ENCODE data around the gene ACOXL. TPM values are rescaled to one million over a fixed set of nuclear protein-coding genes. Genes with fewer than 3 reads are reported as not detected.
"Not testable (repeated sequence)": the region's sequence is repeated elsewhere in the genome, so short reads cannot be mapped to it uniquely, and the experiment has no call there.

ACOXL gene
- total and polyA plus RNA-seq, 10 of the 15 experiments (the other 5 are each of a cell fraction or from before 2014, with no cell fraction given): 0.05 to 1.3 (median 0.71) TPM

- in situ Hi-C loops (cut with MboI); POLR2A ChIA-PET; H3K79me2 ChIP-seq (ENCODE audit: control insufficient read depth, insufficient read depth, low read length); ATAC-seq; BruUV-seq (replicated peaks); H3K36me3 ChIP-seq (ENCODE audit: control insufficient read depth in 2 of 2, insufficient read depth in 2 of 2, low read length in 1 of 2); H3K27ac ChIP-seq (ENCODE audit: control insufficient read depth, insufficient read depth); H3K4me3 ChIP-seq; H4K20me1 ChIP-seq (ENCODE audit: control insufficient read depth, insufficient read depth); intact Hi-C loops (cut with micrococcal nuclease; ENCODE audit: unreplicated experiment); CTCF ChIA-PET; H2AFZ ChIP-seq (ENCODE audit: control insufficient read depth, low read depth, low read length); DNase-seq (ENCODE audit: low read depth, low spot score); H3K9ac ChIP-seq (ENCODE audit: control insufficient read depth, insufficient read depth, low read length); FAIRE-seq; SMC1A ChIA-PET (ENCODE audit: uncharacterized antibody, unreplicated experiment); RAD21 ChIA-PET (ENCODE audit: unreplicated experiment); H3K27me3 ChIP-seq (replicated peaks in 1 of 2; ENCODE audit: control insufficient read depth in 2 of 2, insufficient read depth in 2 of 2, low read length in 1 of 2); H3K4me2 ChIP-seq (ENCODE audit: control insufficient read depth, insufficient read depth): not testable (repeated sequence)
- Histone ChIP-seq H3K4me1 (ENCODE audit: control insufficient read depth, insufficient read depth, low read length) (peaks cover 11% of the 10 kb centered on the region), H3K9me3 (replicated peaks; ENCODE audit: control insufficient read depth, insufficient read depth, low read length) (peaks cover 13% of the 10 kb centered on the region; the same call in 2 of the 3 replicates)
- 81% methylated on average over 6 of the region's 6 CpGs for whole genome bisulfite sequencing (ENCODE audit: insufficient coverage, insufficient replicate concordance, low lambda C conversion rate, missing lambda C conversion rate)
These were observed 312.9 kb downstream of the ACOXL start for GRCh38 chr2:111045236-111045635.

GRCh38 chr2:111045771-111046444 is 313.5 kb downstream of the ACOXL start:
- Histone ChIP-seq H3K4me3 (no peak overlapping the region), H3K27me3 (replicated peaks in 1 of 2; ENCODE audit: control insufficient read depth in 2 of 2, insufficient read depth in 2 of 2, low read length in 1 of 2) (no peaks in the 10 kb centered on the region; a peak in 4 of 4 replicates), H3K27ac (ENCODE audit: control insufficient read depth, insufficient read depth) (no peak overlapping the region), H3K79me2 (ENCODE audit: control insufficient read depth, insufficient read depth, low read length) (no peaks in the 10 kb centered on the region), H3K9me3 (replicated peaks; ENCODE audit: control insufficient read depth, insufficient read depth, low read length) (peaks cover 13% of the 10 kb centered on the region; the same call in 2 of the 3 replicates), H4K20me1 (ENCODE audit: control insufficient read depth, insufficient read depth) (no peaks in the 10 kb centered on the region), H3K36me3 (ENCODE audit: control insufficient read depth in 2 of 2, insufficient read depth in 2 of 2, low read length in 1 of 2) (no peaks in the 10 kb centered on the region), H3K4me2 (ENCODE audit: control insufficient read depth, insufficient read depth) (no peak overlapping the region), H3K9ac (ENCODE audit: control insufficient read depth, insufficient read depth, low read length) (no peak overlapping the region), H2AFZ (ENCODE audit: control insufficient read depth, low read depth, low read length) (no peak overlapping the region), H3K4me1 (ENCODE audit: control insufficient read depth, insufficient read depth, low read length) (peaks cover 17% of the 10 kb centered on the region)
- no TSS peak for BruUV-seq (replicated peaks)
- FAIRE-seq (no peak), DNase-seq (ENCODE audit: low read depth, low spot score) (no peak), ATAC-seq (no peak)
- intact Hi-C loops (cut with micrococcal nuclease; ENCODE audit: unreplicated experiment) (no loop called here), in situ Hi-C loops (cut with MboI) (no loop called here)
- CTCF ChIA-PET: no interaction called here
- POLR2A ChIA-PET: no interaction called here
- WGBS (ENCODE audit: insufficient coverage, insufficient replicate concordance, low lambda C conversion rate, missing lambda C conversion rate): 51% methylated on average over 9 of the region's 9 CpGs
- RAD21 ChIA-PET (ENCODE audit: unreplicated experiment): no interaction called here
- SMC1A ChIA-PET (ENCODE audit: uncharacterized antibody, unreplicated experiment): no interaction called here
- TF ChIP-seq ZBTB11 (CRISPR knock-in tag; IDR thresholded peaks at IDR 0.05) (no peak), ZZZ3 (IDR thresholded peaks at IDR 0.05; ENCODE audit: control insufficient read depth, insufficient read length, low read depth) (no peak), RAD21 (IDR thresholded peaks at IDR 0.05; ENCODE audit: insufficient read depth, low read depth, low read length) (no peak), EZH2 (IDR thresholded peaks at IDR 0.05; ENCODE audit: borderline replicate concordance, control insufficient read depth, low read depth, low read length) (no peak), ZBED1 (IDR thresholded peaks at IDR 0.05; ENCODE audit: borderline replicate concordance) (no peak), LARP7 (IDR thresholded peaks at IDR 0.05) (no peak), YY1 (IDR thresholded peaks at IDR 0.05; ENCODE audit: low read depth, low read length) (no peak), CREM (IDR thresholded peaks at IDR 0.05; ENCODE audit: low read depth) (no peak), ZBTB4 (CRISPR knock-in tag; IDR thresholded peaks at IDR 0.05) (no peak), MXI1 (IDR thresholded peaks at IDR 0.05; ENCODE audit: low read depth, low read length) (no peak), ESRRA (IDR thresholded peaks at IDR 0.05; ENCODE audit: low read length) (no peak)

Data from GM12878 (cell line).